H1 (cell line): ENCODE results near the gene MAST2. TPM values are rescaled to one million over a fixed set of nuclear protein-coding genes. Genes with fewer than 3 reads are reported as not detected.

Experiments
- CTCF ChIA-PET: fragments of 300-600 bp; sonication (Branson Sonifier 250); formaldehyde crosslinking; loops from one replicate; lab custom pipeline; 2021; ENCODE audit not compliant: partially characterized antibody; lab: Charles Lee
- POLR2A ChIA-PET: fragments of 300-600 bp; sonication (Branson Sonifier 250); formaldehyde crosslinking; loops from one replicate; lab custom pipeline; 2021; ENCODE audit warnings: inconsistent platforms; ENCODE audit not compliant: partially characterized antibody; lab: Charles Lee
- DNase-seq, 2 experiments: peaks; one replicate each; pipeline versions ENCODE4 v3.0.0 to v3.0.0-alpha.2; 2010 to 2022; ENCODE audit warnings: low spot score in 2 of 2, low read depth in 1 of 2, mixed read lengths in 1 of 2
- FAIRE-seq: peaks from 2 replicates; lab custom pipeline; 2011; peaks lifted over from hg19 to GRCh38; lab: Jason Lieb, UNC
- H2AFZ ChIP-seq: 2 replicates; pipeline ENCODE4 v1.8.1; 2012; ENCODE audit warnings: low read length, inconsistent platforms
- H2AK5ac ChIP-seq: 2 replicates; pipeline ENCODE4 v1.6.1; 2013; ENCODE audit warnings: low read depth, low read length
- H2BK120ac ChIP-seq: replicated peaks from 2 replicates; pipeline ENCODE3; 2013; ENCODE audit warnings: low read depth, low read length, inconsistent platforms
- H2BK12ac ChIP-seq: 2 replicates; pipeline ENCODE4 v1.6.1; 2013; ENCODE audit warnings: low read depth, low read length
- H2BK15ac ChIP-seq: 2 replicates; pipeline ENCODE4 v1.6.1; 2013; ENCODE audit warnings: low read length
- H2BK20ac ChIP-seq: 2 replicates; pipeline ENCODE4 v1.6.1; 2013; ENCODE audit warnings: low read length
- H2BK5ac ChIP-seq: 2 replicates; pipeline ENCODE4 v1.6.1; 2013; ENCODE audit warnings: low read depth, low read length
- H3K14ac ChIP-seq: 2 replicates; pipeline ENCODE4 v1.6.1; 2013; ENCODE audit warnings: inconsistent platforms; ENCODE audit not compliant: insufficient read length
- H3K18ac ChIP-seq: 2 replicates; pipeline ENCODE4 v1.6.1; 2013; ENCODE audit warnings: low read length; ENCODE audit errors: extremely low read depth
- H3K23ac ChIP-seq: 2 replicates; pipeline ENCODE4 v1.6.1; 2013; ENCODE audit warnings: inconsistent platforms; ENCODE audit not compliant: insufficient read length
- H3K23me2 ChIP-seq: 2 replicates; pipeline ENCODE4 v1.6.1; 2013; ENCODE audit warnings: low read depth, low read length
- H3K27ac ChIP-seq: 2 replicates; pipeline ENCODE4 v1.6.1; 2011; ENCODE audit warnings: low read depth, low read length, inconsistent platforms
- H3K27me3 ChIP-seq, 4 experiments: replicated peaks in 1 of 4; 1 replicate in 1 of 4; 2 replicates in 3 of 4; pipeline versions ENCODE4 v1.6.1 to v1.8.1; 2011 to 2013; ENCODE audit warnings: low read length in 3 of 4, mild to moderate bottlenecking in 3 of 4, inconsistent platforms in 2 of 4, mixed read lengths in 2 of 4, moderate library complexity in 1 of 4; ENCODE audit not compliant: control insufficient read depth in 3 of 4, insufficient read depth in 3 of 4; ENCODE audit errors: extremely low read depth in 1 of 4
- H3K36me3 ChIP-seq, 4 experiments: 2 replicates each; pipeline versions ENCODE4 v1.6.1 to v1.8.1; 2011 to 2013; ENCODE audit warnings: mild to moderate bottlenecking in 4 of 4, low read length in 3 of 4, moderate library complexity in 2 of 4, control low read depth in 1 of 4, inconsistent platforms in 1 of 4; ENCODE audit not compliant: insufficient read depth in 4 of 4, control insufficient read depth in 2 of 4
- H3K4ac ChIP-seq: replicated peaks from 2 replicates; pipeline ENCODE3; 2013; ENCODE audit warnings: low read length, low read depth, mixed read lengths, inconsistent platforms; ENCODE audit not compliant: insufficient read length
- H3K4me1 ChIP-seq, 4 experiments: replicated peaks in 1 of 4; 1 replicate in 1 of 4; 2 replicates in 3 of 4; pipeline versions ENCODE4 v1.6.1 to v1.8.1; 2011 to 2013; ENCODE audit warnings: low read length in 3 of 4, inconsistent platforms in 2 of 4, mixed read lengths in 1 of 4; ENCODE audit not compliant: insufficient read depth in 4 of 4, control insufficient read depth in 3 of 4
- H3K4me2 ChIP-seq, 2 experiments: 2 replicates each; pipeline versions ENCODE4 v1.6.1 to v1.8.1; 2011 to 2013; ENCODE audit warnings: low read depth in 2 of 2, low read length in 2 of 2, control low read depth in 1 of 2, inconsistent platforms in 1 of 2, mild to moderate bottlenecking in 1 of 2; ENCODE audit not compliant: insufficient read depth in 1 of 2
- H3K4me3 ChIP-seq, 4 experiments: fragments of 200-600, 300-600 bp in 1 of 4; sonication (generic), shearing (Covaris generic), sonication (Bioruptor Twin) in 1 of 4; 2 replicates each; pipeline versions ENCODE4 v1.5.1 to v1.8.1; 2011 to 2016; ENCODE audit warnings: low read length in 4 of 4, low read depth in 3 of 4, control low read depth in 2 of 4, inconsistent platforms in 2 of 4, mild to moderate bottlenecking in 2 of 4, mixed read lengths in 1 of 4, moderate library complexity in 1 of 4; ENCODE audit not compliant: insufficient read depth in 2 of 4; ENCODE audit errors: extremely low read depth in 1 of 4
- H3K56ac ChIP-seq: replicated peaks from 2 replicates; pipeline ENCODE3; 2013; ENCODE audit warnings: low read depth, mild to moderate bottlenecking, mixed read lengths, low read length, inconsistent platforms; ENCODE audit not compliant: insufficient read length
- H3K79me1 ChIP-seq: 2 replicates; pipeline ENCODE4 v1.6.1; 2013; ENCODE audit warnings: low read depth, low read length, control low read depth
- H3K79me2 ChIP-seq, 2 experiments: 2 replicates each; pipeline versions ENCODE4 v1.6.1 to v1.8.1; 2012 to 2013; ENCODE audit warnings: low read length in 2 of 2, mild to moderate bottlenecking in 2 of 2, inconsistent platforms in 1 of 2; ENCODE audit not compliant: insufficient read depth in 2 of 2, control insufficient read depth in 1 of 2
- H3K9ac ChIP-seq, 4 experiments: replicated peaks in 1 of 4; 1 replicate in 1 of 4; 2 replicates in 3 of 4; pipeline versions ENCODE4 v1.6.1 to v1.8.1; 2011 to 2013; ENCODE audit warnings: low read depth in 3 of 4, low read length in 3 of 4, control low read depth in 2 of 4, mild to moderate bottlenecking in 2 of 4, moderate library complexity in 2 of 4, inconsistent platforms in 1 of 4; ENCODE audit errors: extremely low read depth in 1 of 4
- H3K9me3 ChIP-seq, 2 experiments: 2 replicates each; pipeline versions ENCODE4 v1.6.1 to v1.8.1; 2012 to 2013; ENCODE audit warnings: mild to moderate bottlenecking in 2 of 2, moderate library complexity in 2 of 2, control low read depth in 1 of 2, inconsistent platforms in 1 of 2, low read depth in 1 of 2, low read length in 1 of 2, mixed read lengths in 1 of 2; ENCODE audit not compliant: insufficient read depth in 2 of 2
- H4K20me1 ChIP-seq, 2 experiments: replicated peaks in 1 of 2; 2 replicates each; pipeline versions ENCODE3 to v1.8.1; 2011 to 2013; ENCODE audit warnings: inconsistent platforms in 2 of 2, low read length in 2 of 2, mild to moderate bottlenecking in 1 of 2; ENCODE audit not compliant: insufficient read depth in 2 of 2, control insufficient read depth in 1 of 2
- H4K5ac ChIP-seq: 2 replicates; pipeline ENCODE4 v1.6.1; 2013; ENCODE audit warnings: low read length, low read depth, mixed read lengths, inconsistent platforms; ENCODE audit not compliant: insufficient read length
- H4K8ac ChIP-seq: 2 replicates; pipeline ENCODE4 v1.8.0; 2013; ENCODE audit warnings: mild to moderate bottlenecking, moderate library complexity, low read length, inconsistent platforms; ENCODE audit not compliant: insufficient read depth; ENCODE audit errors: extremely low read depth
- H4K91ac ChIP-seq: replicated peaks from 2 replicates; pipeline ENCODE3; 2013; ENCODE audit warnings: low read length, mixed read lengths, inconsistent platforms; ENCODE audit not compliant: insufficient read length
- CBX5 ChIP-seq: fragments of 300-800, 300-1000 bp; sonication (generic); IDR thresholded peaks from 2 replicates; pipeline ENCODE4 v1.7.1; 2016; ENCODE audit warnings: antibody characterized with exemption, low read length, low read depth
- CHD1 ChIP-seq: IDR thresholded peaks from 2 replicates; pipeline ENCODE4 v1.6.1; 2012; ENCODE audit warnings: low read depth, low read length, improper control_type of control experiment
- JUN ChIP-seq: IDR thresholded peaks from 2 replicates; pipeline ENCODE4 v1.6.1; 2011; ENCODE audit warnings: low read depth, mild to moderate bottlenecking, improper control_type of control experiment, low read length
- POU5F1 ChIP-seq: IDR thresholded peaks from 2 replicates; pipeline ENCODE4 v1.6.1; 2011; ENCODE audit warnings: low read depth, mild to moderate bottlenecking, low read length, moderate library complexity
- RAD21 ChIP-seq, 2 experiments: IDR thresholded peaks in 1 of 2; conservative IDR thresholded peaks in 1 of 2; 2 replicates each; pipeline ENCODE4 v1.6.1; 2011; ENCODE audit warnings: low read depth in 2 of 2, low read length in 2 of 2, improper control_type of control experiment in 1 of 2, inconsistent platforms in 1 of 2, mild to moderate bottlenecking in 1 of 2, moderate library complexity in 1 of 2
- SUZ12 ChIP-seq: fragments of 200-600 bp; sonication (generic); IDR thresholded peaks from 2 replicates; pipeline ENCODE4 v1.6.1; 2012; ENCODE audit warnings: mild to moderate bottlenecking, inconsistent platforms, low read length, moderate library complexity, mixed read lengths
- TEAD4 ChIP-seq: IDR thresholded peaks from 2 replicates; pipeline ENCODE4 v1.6.1; 2012; ENCODE audit warnings: low read depth, low read length, inconsistent platforms, mixed read lengths
- WGBS, 2 experiments: shearing (Covaris generic) in 1 of 2; methylation state at CpG; one replicate each; pipeline versions ENCODE4 v1.1.6 to v1.1.7; 2013 to 2015; ENCODE audit warnings: low lambda C conversion rate in 2 of 2, mixed read lengths in 2 of 2, inconsistent platforms in 1 of 2, low coverage in 1 of 2, missing lambda C conversion rate in 1 of 2; ENCODE audit not compliant: insufficient replicate concordance in 2 of 2, insufficient coverage in 1 of 2, insufficient read length in 1 of 2; ENCODE audit errors: extremely low coverage in 1 of 2, missing lambda C conversion rate in 1 of 2; 5-methylcytosine and 5-hydroxymethylcytosine counted together
- polyA plus RNA-seq, 7 experiments: library from polyadenylated mRNA; depleted of rRNA in 3 of 7; stranded (reverse) in 5 of 7; unstranded in 2 of 7; fragments of >200 nt in 5 of 7; fragments of 200-250 nt in 2 of 7; gene quantifications; 1 replicate in 5 of 7; 2 replicates in 1 of 7; 4 replicates in 1 of 7; pipeline versions ENCODE4 v1.2.1 to v1.2.3, GENCODE V29; 2011 to 2013; ENCODE audit warnings: missing spikeins in 2 of 7, mixed read lengths in 2 of 7
- total RNA-seq: library from RNA; stranded (reverse); fragmentation: NEBNext Ultra II Directional; extraction: Animal tissue kit (Norgen Biotek cat#: 25700); gene quantifications from 2 replicates; pipeline ENCODE4 v1.2.1, GENCODE V29; 2021
- TF ChIP-seq, protein P1 (sequence below), 3 experiments: IDR thresholded peaks; 1 replicate in 2 of 3; 2 replicates in 1 of 3; pipeline versions ENCODE4 v1.5.1 to v1.6.1; 2011; ENCODE audit warnings: low read length in 3 of 3, mild to moderate bottlenecking in 3 of 3, inconsistent platforms in 2 of 3, low read depth in 1 of 3, moderate library complexity in 1 of 3; ENCODE audit not compliant: insufficient read depth in 1 of 3; ENCODE audit errors: control extremely low read depth in 1 of 3

MAST2 gene
- total and polyA plus RNA-seq, 2 of the 8 experiments (the other 6 are each of a cell fraction or from before 2014, with no cell fraction given) = 20.5 to 35.4 TPM

DNA sequence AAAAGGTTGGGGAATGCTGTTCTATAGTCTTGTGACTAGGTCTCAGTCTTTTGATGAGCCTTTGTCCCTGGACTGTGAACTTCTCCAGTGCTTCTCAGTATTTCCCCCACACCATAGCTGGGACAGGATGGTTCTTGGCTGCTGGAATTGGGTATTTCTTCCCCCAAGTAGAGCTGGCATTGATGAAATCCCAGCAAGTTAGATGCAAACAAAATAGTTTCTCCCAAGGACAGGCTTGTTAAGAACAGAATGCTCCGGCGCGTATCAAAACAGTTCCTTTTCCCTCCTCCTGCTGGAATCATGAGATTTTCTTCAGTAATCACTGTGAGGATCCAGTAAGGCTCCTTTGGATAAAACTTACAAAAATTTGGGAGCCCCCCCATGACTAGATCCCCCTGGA is 166.5 kb downstream of the MAST2 start:
- FAIRE-seq = no peak
- no peak for TF ChIP-seq TEAD4
- TF ChIP-seq, protein P1, sequence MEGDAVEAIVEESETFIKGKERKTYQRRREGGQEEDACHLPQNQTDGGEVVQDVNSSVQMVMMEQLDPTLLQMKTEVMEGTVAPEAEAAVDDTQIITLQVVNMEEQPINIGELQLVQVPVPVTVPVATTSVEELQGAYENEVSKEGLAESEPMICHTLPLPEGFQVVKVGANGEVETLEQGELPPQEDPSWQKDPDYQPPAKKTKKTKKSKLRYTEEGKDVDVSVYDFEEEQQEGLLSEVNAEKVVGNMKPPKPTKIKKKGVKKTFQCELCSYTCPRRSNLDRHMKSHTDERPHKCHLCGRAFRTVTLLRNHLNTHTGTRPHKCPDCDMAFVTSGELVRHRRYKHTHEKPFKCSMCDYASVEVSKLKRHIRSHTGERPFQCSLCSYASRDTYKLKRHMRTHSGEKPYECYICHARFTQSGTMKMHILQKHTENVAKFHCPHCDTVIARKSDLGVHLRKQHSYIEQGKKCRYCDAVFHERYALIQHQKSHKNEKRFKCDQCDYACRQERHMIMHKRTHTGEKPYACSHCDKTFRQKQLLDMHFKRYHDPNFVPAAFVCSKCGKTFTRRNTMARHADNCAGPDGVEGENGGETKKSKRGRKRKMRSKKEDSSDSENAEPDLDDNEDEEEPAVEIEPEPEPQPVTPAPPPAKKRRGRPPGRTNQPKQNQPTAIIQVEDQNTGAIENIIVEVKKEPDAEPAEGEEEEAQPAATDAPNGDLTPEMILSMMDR (IDR thresholded peaks at IDR 0.05; ENCODE audit: control extremely low read depth in 1 of 3, insufficient read depth in 1 of 3, low read depth in 1 of 3, low read length in 3 of 3) = no peak
- no peak for TF ChIP-seq POU5F1
- no peak for TF ChIP-seq JUN
- TF ChIP-seq CHD1 = no peak
- TF ChIP-seq SUZ12 = no peak
- TF ChIP-seq RAD21 (IDR thresholded peaks at IDR 0.05 in 1 of 2, conservative IDR thresholded peaks at IDR 0.05 in 1 of 2; ENCODE audit: low read depth in 2 of 2, low read length in 2 of 2) = no peak
- no peak for TF ChIP-seq CBX5

More for the DNA sequence above, 166.5 kb downstream of the MAST2 start:
- H3K79me2 ChIP-seq = peaks cover 0 to 5% of the 10 kb centered on the region in 2 experiments; a peak in 1 of 4 replicates
- no peak overlapping the region for H3K27ac ChIP-seq
- H4K5ac ChIP-seq = no peak overlapping the region
- no peak overlapping the region for H3K4me3 ChIP-seq
- no peak overlapping the region for H3K4me2 ChIP-seq
- no peak for DNase-seq
- no peak overlapping the region for H4K8ac ChIP-seq
- H3K9ac ChIP-seq = no peak overlapping the region
- peaks cover 2% of the 10 kb centered on the region; the same call in 1 of the 2 replicates for H3K79me1 ChIP-seq
- H3K4ac ChIP-seq = no peak overlapping the region
- ChIA-PET POLR2A (interaction anchor here (1.7 kb wide), 1 partner anchor 10 kb away, joined by 5 read pairs; no protein-coding TSS in a partner anchor), CTCF (interaction anchor here (0.6 to 1.1 kb wide), 2 partner anchors 12 to 260 kb away, joined by 3 to 4 read pairs; no protein-coding TSS in a partner anchor)
- H3K23ac ChIP-seq = no peak overlapping the region
- no peak overlapping the region for H3K14ac ChIP-seq
- no peaks in the 10 kb centered on the region for H3K27me3 ChIP-seq
- peaks cover 0 to 8% (median 0%) of the 10 kb centered on the region in 4 experiments; a peak in 2 of 8 replicates for H3K36me3 ChIP-seq
- H2BK15ac ChIP-seq = no peak overlapping the region
- WGBS, 2 experiments = 100% methylated on average over 3 of the region's 3 CpGs; no CpG with 5 or more reads in 1 of the 2 experiments
- H3K4me1 ChIP-seq = no peaks in the 10 kb centered on the region
- H3K18ac ChIP-seq = no peak overlapping the region
- no peak overlapping the region for H2AFZ ChIP-seq
- H3K56ac ChIP-seq = no peak overlapping the region
- no peaks in the 10 kb centered on the region for H3K9me3 ChIP-seq
- no peak overlapping the region for H4K91ac ChIP-seq
- peak overlapping the region; percentile 51 for H2BK120ac ChIP-seq
- H2AK5ac ChIP-seq = no peak overlapping the region
- H3K23me2 ChIP-seq = no peaks in the 10 kb centered on the region
- H4K20me1 ChIP-seq = no peaks in the 10 kb centered on the region
- H2BK5ac ChIP-seq = no peak overlapping the region
- H2BK12ac ChIP-seq = no peak overlapping the region
- no peak overlapping the region for H2BK20ac ChIP-seq
